T-helper 1 cell (primary cell): ENCODE results near the gene RPS6KA5.

Source experiments
- DNase-seq, 5 donors: peaks; one replicate each; pipeline ENCODE4 v3.0.0-alpha.2; 2012 to 2020

Gene RPS6KA5

GRCh38 chr14:91027561-91027960 is 32.9 kb downstream of the RPS6KA5 start:
- no peak for DNase-seq

DNA sequence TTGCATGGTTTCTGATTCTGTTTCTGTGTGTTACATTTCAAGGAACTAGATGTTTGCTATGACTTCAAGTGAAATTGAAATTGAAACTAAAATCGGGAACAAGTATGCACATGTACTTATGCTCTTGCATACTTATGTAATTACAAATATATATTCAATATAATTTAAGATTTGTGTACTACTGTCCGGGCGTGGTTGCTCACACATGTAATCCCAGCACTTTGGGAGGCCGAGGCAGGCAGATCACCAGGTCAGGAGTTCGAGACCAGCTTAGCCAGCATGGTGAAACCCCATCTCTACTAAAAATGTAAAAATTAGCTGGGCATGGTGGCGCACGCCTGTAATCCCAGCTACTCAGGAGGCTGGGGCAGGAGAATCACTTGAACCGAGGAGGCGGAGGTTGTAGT is 37.8 kb downstream of the RPS6KA5 start:
- DNase-seq: peak in 2 of 5 donors; percentile 11 to 89

DNA sequence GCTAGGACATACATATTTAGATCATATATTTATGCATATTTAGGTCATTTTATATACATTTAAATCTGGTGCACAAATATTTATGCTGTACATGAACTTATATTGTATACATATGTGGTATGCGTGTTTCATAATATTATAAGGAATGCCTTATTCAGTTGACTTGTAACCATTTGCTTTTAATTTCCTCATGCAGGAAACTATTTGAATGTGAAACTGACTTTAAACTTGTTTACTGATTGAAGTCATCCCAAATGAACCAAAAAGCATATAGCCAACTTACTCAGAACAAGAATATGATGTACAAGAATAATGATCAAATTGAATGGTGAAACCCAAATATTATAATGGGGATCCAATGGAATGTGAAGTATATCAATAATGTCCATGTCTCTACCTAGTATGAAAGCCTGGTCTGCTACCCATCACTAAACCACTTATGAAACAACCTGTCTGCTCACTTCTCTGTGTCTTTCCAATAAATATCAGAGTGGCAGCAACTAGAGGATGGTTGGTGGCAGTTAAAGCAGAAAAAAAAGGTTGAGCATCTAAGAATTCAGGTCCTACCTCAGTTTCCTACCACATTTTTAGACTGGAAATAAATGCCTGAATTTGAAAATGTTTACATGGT is 38.3 kb downstream of the RPS6KA5 start:
- no peak for DNase-seq

GRCh38 chr14:91021115-91021514 is 39.3 kb downstream of the RPS6KA5 start:
- no peak for DNase-seq

DNA sequence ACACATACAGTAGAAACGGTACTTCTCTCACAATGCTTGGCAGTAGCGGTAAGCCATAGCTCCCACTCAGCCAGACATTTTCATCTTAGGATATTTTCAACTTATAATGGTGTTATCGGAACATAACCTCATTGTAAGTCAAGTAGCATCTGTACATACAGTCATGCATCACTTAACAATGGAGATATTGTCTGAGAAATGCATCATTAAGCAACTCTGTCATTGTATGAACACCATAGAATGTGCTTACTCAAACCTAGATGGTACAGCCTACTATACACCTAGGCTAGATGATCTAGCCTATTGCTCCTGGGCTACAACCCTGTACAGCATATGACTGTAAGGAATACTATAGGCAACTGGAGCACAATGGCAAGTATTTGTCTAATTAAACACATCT is 40.8 kb downstream of the RPS6KA5 start:
- DNase-seq: no peak

DNA sequence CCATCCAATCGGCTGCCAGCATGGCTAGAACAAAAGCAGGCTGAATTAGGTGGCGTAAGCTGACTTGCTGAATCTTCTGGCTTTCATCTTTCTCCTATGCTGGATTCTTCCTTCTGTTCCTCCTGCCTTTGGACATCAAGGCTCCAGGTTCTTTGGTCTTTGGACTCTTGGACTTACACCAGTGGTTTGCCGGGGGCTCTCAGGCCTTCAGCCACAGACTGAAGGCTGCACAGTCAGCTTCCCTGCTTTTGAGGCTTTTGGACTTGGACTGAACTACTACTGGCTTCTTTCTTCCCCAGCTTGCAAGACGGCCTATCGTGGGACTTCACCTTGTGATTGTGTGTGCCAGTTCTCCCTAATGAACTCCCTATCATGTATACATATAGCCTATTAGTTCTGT is 42.0 kb downstream of the RPS6KA5 start:
- no peak for DNase-seq

- no peak for DNase-seq
Observed at GRCh38 chr14:91016800-91017410, 43.5 kb downstream of the RPS6KA5 start.

DNA sequence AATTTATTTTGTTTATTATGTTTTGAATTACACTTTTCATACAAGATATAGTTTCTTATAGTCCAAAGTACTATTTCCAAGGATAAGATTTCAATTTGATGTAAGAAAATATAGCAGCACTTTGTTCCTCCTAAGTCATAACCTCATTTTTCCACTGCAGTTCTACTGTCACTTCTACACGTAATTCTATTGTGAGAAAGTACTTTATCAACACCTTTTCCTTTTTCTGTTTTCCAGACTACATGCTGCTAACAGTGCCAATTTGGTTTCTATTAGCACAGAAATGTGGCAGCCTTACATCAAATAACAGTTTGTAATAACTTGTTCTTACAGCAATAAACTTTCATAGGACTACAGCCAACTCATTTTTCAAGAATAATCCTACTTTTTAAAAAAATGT is 45.0 kb downstream of the RPS6KA5 start:
- DNase-seq: no peak

DNA sequence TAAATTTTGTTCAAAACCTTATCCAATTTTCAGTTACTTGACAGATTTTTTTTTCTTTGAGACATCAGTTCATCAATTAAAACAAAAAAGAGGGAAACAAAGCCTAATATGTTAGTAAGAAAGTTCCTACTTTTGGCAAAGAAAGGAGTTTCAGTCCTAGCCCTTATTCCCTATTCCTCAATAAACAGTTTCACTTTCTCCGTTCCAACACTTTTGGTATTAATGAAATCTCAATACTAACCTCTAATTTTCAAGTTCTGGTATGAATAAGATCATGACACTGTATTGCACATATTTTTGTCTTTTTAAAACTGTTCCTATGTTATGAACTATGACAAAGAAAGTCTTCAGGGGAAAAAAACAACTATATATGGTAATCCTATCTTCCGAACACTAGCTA is 48.4 kb downstream of the RPS6KA5 start:
- DNase-seq: no peak

DNA sequence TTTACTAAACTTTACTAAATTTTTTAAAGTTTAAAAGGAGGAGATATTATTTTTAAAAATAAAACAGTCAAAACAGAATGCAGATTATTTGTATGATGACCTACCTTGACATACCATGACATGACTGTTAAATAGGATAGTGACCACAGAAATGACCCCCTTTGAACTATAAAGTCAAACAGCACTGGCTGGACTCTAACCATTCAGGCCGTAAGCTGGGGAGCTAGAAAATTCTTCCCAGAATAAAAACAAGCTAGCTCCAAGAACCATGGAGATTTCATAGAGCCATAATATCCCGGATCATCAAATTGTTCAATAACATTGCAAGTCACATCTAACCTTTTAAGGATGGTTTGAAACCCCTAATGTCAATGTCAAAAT is 50.3 kb downstream of the RPS6KA5 start:
- no peak for DNase-seq

GRCh38 chr14:91009501-91010152 is 50.8 kb downstream of the RPS6KA5 start:
- peak in 1 of 5 donors; percentile 35 for DNase-seq

GRCh38 chr14:91008759-91009409 is 51.6 kb downstream of the RPS6KA5 start:
- DNase-seq: no peak

DNA sequence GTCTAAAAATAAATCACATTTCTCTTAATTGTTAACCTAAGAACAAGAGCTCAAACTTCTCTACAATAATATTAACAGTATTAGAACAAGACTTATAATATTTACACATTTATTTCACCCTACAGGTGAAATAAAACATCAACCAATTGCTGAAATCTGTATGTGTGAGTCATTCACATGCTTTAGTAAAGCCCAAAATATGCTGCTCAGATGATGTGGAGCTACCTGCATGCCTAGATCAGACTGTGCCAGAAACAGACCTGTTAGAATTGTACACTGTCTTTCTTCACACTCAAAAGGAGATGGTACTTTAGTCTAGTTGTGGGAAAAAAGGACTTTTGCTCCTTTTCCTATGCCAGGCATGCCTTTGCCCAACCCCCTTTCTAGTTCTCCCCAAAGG is 54.7 kb downstream of the RPS6KA5 start:
- no peak for DNase-seq

GRCh38 chr14:91004987-91005386 is 55.5 kb downstream of the RPS6KA5 start:
- DNase-seq: no peak

DNA sequence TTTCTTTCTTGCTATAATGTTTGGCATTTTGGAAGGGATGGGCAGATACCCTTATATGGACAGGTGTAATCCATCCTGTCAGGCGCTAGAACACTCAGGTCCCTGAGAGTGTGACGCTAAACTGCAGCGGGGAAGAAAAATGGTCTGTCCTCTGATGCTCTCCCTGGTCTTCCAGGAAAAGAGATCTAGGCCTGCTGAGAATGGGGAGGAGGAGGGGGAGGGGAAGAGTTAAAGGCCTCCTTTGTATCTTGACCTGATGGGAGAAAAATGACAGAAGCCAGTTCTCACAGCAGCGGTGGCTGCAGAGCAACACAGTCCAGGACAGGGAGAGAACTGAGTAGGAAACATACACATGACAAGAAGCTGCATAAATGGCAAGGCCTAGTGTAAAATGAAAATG is 61.1 kb downstream of the RPS6KA5 start:
- DNase-seq: no peak

GRCh38 chr14:90996967-90997366 is 63.5 kb downstream of the RPS6KA5 start:
- DNase-seq: no peak

DNA sequence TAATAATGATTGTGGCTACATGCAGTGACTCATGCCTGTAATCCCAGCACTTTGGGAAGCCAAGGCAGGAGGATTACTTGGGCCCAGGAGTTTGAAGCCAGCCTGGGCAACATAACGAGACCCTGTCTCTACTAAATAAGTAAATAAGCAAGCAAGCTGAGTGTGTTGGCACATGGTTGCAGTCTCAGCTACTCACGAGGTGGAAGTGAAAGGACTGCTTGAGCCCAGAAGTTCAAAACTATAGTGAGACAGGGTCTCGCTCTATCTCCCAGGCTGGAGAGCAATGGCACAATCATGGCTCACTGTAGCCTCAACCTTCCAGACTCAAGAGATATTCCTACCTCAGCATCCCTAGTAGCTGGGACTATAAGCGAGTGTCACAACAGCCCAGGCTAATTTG is 64.7 kb downstream of the RPS6KA5 start:
- no peak for DNase-seq

DNA sequence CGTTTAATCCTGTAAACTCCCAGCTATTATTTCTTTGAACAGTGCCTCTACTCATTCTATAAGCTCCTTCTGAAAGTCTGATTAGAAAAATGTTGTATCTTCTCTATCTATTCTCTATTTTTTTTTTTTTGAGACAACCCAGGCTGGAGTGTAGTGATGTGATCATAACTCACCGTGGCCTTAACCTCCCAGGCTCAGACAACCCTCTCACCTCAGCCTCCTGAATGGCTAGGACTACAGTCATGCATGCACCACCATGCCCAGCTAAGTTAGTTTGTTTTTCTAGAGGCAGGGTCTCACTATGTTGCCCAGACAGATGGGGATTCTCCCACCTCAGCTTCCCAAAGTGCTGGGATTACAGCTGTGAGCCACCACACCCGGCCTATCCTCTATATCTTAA is 66.6 kb downstream of the RPS6KA5 start:
- no peak for DNase-seq

DNA sequence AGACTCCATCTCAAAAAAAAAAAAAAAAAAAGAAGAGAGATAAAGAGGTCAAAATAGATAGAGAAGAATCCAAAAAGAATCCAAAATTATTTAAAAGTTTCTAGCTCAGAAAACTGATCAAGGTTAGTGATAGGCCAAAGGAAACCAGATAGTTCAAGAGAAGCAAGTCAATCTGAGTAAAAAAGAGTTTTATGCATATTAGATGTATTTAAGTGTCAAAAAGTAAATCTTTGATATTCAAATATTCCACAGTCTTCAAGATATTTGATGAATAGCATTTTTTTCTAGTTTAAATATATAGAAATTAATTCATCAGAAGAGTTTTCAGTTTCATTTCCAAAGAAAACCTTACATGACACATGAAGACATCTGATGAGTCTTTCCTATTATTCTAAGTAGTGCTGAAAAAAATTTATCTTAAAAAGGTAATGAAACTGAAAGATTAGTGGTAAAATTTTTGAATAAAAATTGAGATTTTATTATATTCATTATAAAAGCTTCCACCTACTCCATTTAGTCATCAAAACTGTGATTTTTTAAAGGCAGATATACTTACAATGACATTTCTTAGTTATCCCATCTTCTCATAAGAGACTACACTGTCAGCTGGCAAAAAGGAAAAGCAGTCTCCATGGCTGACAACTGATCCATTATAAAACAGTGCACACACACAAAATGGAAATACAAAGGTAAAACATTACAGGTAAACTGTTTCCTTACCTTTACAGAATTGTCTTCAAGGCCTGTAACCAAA is 68.6 kb downstream of the RPS6KA5 start:
- DNase-seq: no peak

DNA sequence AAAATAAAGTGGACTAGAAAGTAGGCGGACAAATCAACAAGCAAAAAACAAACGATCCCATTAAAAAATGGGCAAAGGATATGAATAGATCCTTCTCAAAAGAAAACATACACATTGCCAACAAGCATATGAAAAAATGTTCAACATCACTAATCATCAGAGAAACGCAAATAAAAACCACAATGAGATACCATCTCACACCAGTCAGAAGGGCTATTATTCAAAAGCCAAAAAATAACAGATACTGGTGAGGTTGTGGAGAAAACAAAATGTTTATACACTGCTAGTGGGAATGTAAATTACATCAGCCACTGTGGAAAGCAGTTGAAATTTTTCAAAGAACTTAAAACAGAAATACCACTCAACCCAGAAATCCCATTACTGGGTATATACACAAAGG is 70.3 kb downstream of the RPS6KA5 start:
- DNase-seq: no peak

DNA sequence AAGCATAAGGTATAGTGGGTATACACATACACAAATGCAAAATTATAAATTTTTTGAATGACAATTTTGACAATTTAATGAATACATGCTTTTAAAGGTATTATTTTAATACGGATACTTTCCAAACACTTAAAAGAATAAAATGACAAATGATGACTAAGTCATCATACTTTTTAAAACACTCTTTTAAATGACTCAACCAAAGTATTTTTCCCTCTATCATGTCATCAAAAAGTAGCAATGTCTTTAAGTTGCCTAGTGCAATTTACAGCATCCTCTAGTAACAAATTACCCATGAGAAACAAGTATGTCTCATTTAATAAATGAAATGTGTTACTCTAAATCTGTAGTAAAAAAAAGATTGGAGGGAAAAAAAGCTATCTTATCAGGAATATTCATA is 73.3 kb downstream of the RPS6KA5 start:
- no peak for DNase-seq

- DNase-seq: no peak
Observed at GRCh38 chr14:90986510-90986909, 73.9 kb downstream of the RPS6KA5 start.

DNA sequence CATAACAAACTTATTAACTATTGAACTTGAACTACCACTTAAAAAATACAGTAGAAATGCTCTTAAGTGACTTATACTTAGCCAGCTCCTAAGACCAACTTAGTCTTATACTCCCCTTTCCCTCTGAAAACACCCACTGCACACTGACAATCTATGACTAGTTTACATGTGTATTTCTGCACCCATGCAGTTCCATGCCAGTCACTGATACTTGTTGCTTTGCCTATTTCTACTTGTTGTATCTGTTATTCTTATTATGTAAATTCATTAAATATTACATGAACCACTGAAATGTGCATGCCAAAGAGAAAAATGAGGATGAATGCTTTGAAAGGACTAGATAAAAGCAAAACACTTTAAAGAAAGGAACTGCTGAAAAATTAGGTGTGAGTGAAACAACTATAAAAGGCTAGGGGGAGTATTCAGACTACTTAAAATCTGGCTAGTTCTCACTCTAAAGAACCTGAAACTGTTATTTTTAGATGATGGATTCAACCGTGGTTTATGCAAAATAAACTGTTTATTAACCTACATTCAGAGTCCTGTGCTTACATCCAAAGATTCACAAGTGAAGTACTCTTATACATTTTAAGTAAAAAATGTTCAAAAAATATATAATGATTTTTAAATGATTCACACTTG is 74.7 kb downstream of the RPS6KA5 start:
- no peak for DNase-seq
